Neural progenitor cell (in vitro differentiated cells): ENCODE results near the gene IFI35.

ENCODE experiments used
- EZH2phosphoT487 ChIP-seq: fragments of 200-600 bp; sonication (generic); IDR thresholded peaks from 2 replicates; pipeline ENCODE4 v1.6.1; 2017; ENCODE audit warnings: antibody characterized with exemption
- TF ChIP-seq, protein P1 (sequence below): fragments of 200-600 bp; sonication (generic); IDR thresholded peaks from 2 replicates; pipeline ENCODE4 v1.5.1; 2017; ENCODE audit warnings: antibody characterized with exemption, mild to moderate bottlenecking

DNA sequence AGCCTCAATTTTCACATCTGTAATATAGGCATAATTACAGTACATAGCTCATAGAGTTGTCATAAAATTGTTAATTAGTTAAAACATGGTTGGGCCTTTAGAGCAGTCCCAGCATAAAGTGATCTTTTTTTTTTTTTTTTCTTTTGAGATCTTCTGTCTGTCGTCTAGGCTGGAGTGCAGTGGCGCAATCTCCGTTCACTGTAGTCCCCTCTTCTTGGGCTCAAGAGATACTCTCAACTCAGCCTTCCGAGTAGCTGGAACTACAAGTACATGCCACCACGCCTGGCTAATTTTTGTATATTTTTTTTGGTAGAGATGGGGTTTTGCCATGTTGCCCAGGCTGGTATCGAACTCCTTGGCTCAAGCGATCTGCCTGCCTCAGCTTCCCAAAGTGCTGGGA lies 49.5 kb downstream of the IFI35 start:
- TF ChIP-seq, protein P1, sequence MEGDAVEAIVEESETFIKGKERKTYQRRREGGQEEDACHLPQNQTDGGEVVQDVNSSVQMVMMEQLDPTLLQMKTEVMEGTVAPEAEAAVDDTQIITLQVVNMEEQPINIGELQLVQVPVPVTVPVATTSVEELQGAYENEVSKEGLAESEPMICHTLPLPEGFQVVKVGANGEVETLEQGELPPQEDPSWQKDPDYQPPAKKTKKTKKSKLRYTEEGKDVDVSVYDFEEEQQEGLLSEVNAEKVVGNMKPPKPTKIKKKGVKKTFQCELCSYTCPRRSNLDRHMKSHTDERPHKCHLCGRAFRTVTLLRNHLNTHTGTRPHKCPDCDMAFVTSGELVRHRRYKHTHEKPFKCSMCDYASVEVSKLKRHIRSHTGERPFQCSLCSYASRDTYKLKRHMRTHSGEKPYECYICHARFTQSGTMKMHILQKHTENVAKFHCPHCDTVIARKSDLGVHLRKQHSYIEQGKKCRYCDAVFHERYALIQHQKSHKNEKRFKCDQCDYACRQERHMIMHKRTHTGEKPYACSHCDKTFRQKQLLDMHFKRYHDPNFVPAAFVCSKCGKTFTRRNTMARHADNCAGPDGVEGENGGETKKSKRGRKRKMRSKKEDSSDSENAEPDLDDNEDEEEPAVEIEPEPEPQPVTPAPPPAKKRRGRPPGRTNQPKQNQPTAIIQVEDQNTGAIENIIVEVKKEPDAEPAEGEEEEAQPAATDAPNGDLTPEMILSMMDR: no peak
- no peak for TF ChIP-seq EZH2phosphoT487
